HL-60 (cell line): ENCODE data around the gene PSTPIP1.

Experiments
- CTCF ChIP-seq: IDR thresholded peaks from one replicate; pipeline ENCODE4 v1.5.1; 2011; ENCODE audit warnings: low read length, control low read depth, inconsistent platforms; ENCODE audit not compliant: insufficient read depth
- POLR2AphosphoS5 ChIP-seq: IDR thresholded peaks from 2 replicates; pipeline ENCODE4 v1.6.1; 2012; ENCODE audit warnings: low read depth

- TF ChIP-seq POLR2AphosphoS5 (no peak; the same call in 1 of the 2 replicates), CTCF (no peak)
Observed at GRCh38 chr15:77022646-77023575, 28.0 kb downstream of the PSTPIP1 start.
